ENCODE results near the gene RBKS.
A peak's percentile ranks its signal among the peaks of the same experiment; 100 is the strongest.

The RBKS gene

DNA sequence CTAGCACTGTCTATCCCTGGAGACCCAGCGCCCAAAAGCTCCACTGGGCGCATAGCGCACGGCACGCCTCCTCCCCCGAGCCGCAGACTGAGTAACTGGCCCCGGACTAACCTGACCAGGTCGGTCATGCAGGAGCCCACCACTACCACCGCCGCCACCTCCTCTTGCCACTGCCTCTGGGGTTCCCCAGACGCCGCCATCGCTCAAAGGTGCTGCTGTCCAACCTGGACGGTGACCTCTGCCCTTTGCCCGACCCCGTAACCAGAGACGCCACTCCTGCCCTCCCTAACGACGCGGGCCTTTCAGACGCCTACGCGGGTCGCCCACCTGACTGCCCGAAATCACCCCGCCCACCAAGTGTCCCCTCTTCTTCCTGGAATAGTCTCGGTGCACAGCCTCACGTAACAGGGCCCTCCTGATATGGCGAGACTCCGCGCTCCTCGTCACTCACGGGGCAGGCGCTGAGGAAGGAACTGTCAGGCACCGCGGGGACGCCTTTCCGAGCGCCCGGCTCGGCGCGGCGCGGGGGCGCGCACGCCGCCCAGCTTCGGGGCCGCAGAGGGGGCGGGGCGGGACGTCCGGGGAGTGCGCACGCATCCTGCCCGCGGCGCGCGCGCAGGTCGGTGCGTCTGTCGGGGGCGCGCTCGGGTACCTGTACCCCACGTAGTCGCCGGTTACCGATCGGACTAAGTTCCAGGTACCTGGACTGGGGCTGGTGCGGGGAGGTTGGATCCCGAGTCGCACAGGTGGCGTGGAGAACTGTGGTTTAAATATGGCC is at the start of gene RBKS, which contains the start of gene BABAM2:
Gene RBKS, minus strand, starts transcription at position 242 of the 778 bp plus-strand sequence. Its CDS starts 42 bp downstream, at position 200.
Gene BABAM2, plus strand, starts transcription at position 584 of the 778 bp plus-strand sequence. CDS start 3,828 bp downstream, outside the sequence.
- DNase-seq (ENCODE audit: low read depth in 4 of 4, low spot score in 1 of 4) = peak; percentile 69 to 87 (median 83)

DNA sequence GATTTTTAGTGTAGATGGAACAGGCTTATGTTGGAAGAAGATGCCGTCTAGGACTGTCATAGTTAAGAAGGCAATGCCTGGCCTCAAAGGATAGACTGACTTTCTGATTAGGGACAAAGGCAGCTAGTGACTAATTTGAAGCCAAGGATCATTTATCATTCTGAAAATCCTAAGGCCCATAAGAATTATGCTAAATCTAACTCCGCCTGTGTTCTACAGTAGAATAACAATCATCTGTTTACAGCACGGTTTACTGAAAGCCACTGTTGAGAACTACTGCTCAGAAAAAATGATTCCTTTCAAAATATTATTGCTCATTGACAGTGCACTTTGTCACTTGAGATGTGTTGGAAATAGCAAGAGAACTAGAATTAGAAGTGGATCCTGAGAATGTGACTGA is 44.8 kb upstream of the RBKS start:
- no peak for DNase-seq (ENCODE audit: low read depth in 4 of 4, low spot score in 1 of 4)

DNA sequence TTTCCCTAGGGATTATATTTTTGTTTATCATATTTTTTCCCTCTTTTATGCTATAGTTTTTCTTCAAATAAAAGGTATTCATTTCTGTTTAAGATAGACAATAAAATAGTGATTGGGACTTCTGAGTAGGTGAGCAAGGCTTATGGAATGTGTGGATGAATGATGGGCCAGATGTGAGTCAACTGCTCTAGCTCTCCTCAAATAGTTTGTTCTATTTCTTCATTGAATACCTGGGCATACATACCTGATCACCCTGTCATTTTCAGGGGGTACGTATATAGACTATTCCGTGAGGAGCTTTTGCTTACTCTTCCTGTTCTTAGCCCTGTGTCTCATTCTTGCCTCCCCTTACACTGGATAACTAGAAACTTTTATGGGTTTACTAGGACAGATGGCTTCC is 42.2 kb upstream of the RBKS start:
- no peak for DNase-seq (ENCODE audit: low read depth in 4 of 4, low spot score in 1 of 4)

DNA sequence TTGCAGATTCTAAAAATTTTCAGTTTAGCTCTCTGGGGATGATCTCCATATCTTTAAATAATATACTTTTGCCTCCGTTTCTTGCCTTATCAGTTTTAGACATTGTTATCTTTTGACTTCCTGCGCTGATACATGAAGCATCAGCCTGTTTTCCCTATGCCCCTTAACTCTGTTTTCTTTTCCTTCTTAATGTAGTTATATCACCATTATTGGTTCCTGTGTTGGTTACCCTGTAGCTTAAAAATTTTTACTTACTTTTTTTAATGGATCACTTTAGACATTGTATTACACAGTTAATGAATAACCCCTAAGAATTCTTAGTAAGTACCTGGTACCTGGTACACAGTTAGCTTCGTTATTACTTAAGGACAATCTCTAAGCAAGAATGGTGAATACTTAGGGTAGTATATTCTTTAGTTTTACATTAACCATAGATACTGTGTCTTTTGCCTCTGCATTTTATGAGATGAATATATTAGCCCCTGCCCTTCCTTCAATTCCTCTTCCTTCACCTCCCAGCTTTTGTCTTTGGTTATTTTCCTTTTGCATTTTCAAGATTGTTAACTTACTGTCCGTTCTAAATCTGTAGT is 41.3 kb upstream of the RBKS start:
- DNase-seq (ENCODE audit: low read depth in 4 of 4, low spot score in 1 of 4) = no peak

DNA sequence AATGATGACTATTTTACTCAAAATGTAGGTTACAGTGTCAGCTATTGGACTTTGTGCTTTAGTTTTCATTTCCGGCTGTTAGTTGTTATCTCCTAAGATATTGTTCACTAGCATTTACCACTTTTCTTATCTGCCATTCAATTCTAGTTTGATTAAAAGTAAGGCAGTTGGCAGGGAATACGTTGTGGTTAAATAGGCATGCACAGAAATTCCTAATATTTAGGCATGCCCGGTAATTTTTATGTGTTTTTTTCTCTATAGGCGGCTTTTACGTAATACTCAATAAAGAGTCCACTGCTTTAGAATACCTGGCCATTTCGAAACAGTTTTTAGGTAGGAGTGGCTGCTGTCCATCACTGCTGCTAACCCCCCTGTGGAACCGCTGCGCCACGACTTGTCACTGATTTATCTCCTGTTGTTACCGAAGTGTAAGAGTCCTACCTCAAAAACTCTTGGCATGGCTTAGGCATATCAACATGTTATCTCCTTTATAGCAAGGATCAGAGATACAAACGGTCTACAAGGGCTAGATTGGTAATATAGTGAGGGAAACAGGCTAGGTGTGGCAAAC is 39.8 kb upstream of the RBKS start:
- DNase-seq (ENCODE audit: low read depth in 4 of 4, low spot score in 1 of 4) = no peak

DNA sequence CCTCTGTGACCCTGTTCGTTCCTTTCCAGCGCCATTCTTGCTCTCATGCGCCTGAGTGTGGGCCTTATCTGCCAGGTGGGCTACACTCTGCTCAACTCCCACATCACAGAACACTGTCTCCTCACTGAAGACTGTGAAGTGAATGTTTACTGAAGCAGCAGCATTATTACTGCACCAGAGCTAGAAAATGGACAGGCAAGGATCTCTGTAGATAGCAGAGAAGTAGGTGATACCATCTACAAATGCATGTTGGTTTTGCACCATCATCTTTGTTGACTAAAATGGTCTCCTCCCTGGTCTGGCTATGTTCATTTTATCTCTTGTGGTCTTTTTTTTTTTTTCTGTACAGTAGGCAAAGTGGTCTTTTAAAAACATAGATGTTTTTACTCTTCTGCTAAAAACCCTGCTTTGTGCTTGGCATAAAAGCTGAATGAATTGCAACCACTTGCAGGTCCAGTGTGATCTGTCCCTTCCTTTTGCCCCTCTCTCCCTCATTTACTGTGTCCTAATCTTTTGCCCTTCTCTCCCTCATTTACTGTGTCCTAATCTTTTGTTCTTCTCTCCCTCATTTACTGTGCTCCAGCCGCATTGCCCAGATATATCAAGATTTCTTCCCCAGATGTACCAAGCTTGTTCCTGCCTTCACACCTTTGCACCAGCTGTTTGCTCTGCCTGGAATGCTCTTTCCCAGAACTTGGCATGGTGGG is 35.7 kb upstream of the RBKS start:
- no peak for DNase-seq (ENCODE audit: low read depth in 4 of 4, low spot score in 1 of 4)

DNA sequence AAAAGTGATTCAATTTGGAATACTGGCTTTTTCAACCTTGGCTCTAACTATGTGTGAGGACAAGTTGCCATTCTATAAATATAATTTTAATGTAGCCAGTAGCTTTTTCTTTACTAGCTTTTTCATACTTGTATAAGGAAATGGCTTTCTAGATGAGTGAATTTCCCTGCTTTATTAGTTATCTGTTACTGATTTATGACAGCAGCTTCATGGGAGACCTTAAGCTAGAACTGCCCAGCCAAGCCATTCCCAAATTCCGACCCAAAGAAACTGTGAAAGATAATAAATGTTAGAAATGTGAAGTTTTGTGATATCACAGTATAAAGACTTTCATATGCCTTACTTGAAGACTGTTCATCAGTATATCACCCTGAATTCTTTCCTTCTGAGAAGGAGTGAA is 32.7 kb upstream of the RBKS start:
- no peak for DNase-seq (ENCODE audit: low read depth in 4 of 4, low spot score in 1 of 4)

DNA sequence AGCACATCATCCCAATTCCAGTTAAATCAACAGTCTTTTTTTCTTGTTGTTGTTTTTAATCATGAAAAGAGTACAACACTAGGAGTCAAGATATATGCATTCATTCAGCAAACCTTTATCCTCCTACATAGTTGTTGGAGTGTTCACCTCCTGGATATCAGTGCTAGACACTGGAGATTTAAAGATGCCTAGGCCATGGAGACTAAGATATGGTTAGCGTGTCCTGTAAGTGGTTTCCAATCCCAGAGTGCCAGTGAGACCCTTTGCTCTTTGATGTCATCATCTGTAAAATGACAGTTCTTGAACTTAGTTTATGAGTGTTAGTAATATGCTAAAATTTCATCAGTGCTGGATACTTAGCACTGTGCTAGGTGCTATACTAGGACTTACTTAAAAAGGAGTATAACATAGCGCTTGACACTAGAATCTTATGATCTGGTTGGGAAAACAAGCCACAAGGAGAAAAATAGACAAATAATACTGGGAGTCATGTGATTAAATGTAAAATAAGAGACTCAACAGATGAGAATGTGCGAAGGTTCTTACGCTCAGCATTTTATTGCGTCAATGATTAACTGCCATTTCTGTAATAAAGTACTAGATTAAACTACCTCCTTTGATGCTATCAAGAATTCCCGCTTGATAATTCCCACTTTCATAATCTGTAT is 31.8 kb upstream of the RBKS start:
- no peak for DNase-seq (ENCODE audit: low read depth in 4 of 4, low spot score in 1 of 4)

DNA sequence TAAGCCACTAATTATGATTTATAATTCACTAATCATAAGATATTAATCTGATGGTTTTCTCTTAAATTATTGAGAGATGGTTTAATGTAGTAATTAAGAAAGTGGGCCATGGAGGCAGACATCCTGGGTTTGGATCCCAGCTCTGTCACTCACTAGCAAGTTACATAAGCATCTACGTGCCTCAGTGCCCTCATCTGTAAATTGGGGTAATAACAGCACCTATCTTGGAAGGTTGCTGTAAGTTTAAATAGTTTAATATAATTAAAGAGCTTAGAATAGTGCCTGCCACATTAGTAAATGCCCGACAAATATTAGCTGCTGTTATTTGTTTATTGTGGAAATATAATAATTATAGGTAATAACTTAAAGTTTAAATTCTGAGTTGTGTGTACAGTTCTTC is 31.2 kb upstream of the RBKS start:
- DNase-seq (ENCODE audit: low read depth in 4 of 4, low spot score in 1 of 4) = no peak

DNA sequence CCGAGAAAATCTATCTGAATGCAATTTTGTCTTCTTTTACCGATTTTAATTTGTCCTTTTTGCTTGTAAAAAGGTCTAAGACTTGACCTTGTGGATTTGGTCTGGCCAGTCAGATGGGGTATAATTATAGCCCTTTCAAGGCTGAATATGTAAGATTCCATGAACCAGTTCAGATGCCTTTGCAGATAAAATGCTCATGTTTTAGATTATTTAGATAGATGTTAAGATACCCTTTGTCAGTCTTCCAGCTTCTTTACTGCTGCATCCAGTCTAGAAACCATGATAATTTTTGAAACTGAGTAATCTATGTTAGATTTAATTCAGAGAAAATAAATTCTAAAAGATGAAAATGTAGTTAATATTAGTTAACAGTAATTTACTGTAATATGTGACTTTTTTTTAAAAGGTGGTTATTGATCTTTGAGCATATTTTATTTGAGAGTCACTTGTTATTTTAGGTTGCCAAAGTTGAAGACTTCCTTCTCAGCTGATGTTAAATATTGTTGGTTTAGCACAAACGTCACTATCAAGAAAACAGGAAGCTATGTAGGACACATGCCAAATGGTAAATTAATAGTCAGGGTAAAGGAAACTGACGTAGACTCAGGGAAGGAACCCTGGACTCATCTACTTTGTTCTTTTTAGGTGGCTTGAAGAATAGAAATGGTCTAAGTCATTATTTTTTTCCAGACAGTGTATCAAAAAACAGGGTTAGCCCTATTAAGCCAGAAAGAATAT is 30.1 kb upstream of the RBKS start:
- DNase-seq (ENCODE audit: low read depth in 4 of 4, low spot score in 1 of 4) = no peak

DNA sequence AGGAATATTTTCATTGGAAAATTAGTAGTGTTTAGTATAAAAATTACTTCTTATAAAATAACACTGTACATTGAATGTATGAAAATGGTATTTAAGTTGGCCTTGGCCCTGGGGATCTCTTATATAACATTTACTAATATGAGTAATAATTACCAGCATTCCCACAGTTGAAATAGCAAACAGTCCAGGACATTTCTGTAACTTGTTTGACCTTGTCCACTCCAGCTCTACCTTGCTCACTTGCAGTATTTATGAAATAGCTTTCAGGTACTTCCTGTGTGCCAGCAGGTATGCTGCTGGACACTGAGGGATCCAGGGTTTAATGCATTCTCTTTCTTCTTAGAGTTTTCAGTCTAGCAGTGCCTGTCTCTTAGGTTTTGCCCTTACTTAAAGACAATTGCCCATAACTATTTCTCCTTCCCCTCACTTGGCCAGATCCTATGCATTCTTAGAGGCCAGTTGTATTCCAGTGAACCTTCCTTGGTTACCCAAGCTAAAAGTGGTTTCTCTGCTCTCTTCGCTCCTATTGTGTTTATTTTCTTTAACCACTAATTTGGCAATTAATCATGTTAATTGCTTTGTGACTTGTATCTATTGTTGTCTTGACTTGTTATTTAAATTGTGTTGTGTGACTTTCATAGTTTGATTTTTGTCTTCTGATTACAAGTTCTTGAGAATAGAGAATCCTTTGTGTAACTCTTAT is 26.3 kb upstream of the RBKS start:
- no peak for DNase-seq (ENCODE audit: low read depth in 4 of 4, low spot score in 1 of 4)

DNA sequence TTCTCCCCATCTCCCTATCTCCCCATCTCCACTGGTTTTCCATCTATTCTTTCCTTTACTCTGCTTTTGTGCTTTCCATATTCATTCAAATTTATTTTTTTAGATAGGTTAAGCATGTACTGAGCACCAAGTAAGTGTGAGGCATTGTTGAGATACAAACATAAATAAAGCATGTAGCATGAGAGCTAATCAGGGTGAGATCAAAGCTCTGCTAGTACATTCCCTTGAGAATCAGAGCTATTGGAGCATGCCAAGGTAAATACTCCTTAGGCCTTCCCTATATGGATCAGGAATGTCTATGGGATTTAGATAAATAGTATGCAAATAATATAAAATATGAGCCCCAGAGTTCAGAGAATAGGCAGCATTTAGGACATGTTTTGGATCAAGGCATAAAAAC is 25.7 kb upstream of the RBKS start:
- DNase-seq (ENCODE audit: low read depth in 4 of 4, low spot score in 1 of 4) = no peak

DNA sequence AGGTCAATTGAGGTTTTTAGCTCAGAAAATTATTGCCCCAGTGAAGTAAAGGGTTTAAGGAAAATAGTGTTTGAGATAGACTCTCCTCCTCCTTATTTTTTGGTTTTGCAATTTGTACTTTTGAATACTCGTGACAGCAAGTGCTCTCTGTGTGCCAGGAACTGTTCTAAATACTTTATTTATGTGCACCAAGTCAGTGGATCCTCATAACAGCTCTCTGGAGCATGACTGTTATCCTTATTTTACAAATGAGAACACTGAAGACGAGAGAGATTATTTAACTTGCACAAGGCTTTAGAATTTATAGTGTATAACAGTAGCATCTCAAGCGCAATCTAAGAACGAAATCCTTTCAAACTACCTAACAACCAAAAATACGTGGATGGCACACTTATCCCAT is 25.0 kb upstream of the RBKS start:
- no peak for DNase-seq (ENCODE audit: low read depth in 4 of 4, low spot score in 1 of 4)

DNA sequence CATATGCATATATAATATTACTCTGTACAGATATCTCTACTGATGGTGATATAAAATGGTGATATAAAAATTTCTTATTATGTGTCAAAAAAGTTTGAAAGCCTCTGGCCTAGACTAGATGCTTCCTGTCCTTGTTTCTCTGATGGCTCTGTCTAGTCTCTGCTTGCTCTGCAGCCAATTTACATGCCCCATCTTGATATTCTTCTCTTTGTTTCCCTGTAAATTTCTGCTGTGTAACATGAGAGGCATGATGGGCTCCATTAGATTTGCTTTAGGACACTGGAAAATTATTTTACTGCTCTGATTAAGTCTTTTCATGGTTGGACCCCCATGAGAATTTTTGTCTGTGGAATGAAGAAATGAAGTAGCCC is 24.6 kb upstream of the RBKS start:
- DNase-seq (ENCODE audit: low read depth in 4 of 4, low spot score in 1 of 4) = no peak

DNA sequence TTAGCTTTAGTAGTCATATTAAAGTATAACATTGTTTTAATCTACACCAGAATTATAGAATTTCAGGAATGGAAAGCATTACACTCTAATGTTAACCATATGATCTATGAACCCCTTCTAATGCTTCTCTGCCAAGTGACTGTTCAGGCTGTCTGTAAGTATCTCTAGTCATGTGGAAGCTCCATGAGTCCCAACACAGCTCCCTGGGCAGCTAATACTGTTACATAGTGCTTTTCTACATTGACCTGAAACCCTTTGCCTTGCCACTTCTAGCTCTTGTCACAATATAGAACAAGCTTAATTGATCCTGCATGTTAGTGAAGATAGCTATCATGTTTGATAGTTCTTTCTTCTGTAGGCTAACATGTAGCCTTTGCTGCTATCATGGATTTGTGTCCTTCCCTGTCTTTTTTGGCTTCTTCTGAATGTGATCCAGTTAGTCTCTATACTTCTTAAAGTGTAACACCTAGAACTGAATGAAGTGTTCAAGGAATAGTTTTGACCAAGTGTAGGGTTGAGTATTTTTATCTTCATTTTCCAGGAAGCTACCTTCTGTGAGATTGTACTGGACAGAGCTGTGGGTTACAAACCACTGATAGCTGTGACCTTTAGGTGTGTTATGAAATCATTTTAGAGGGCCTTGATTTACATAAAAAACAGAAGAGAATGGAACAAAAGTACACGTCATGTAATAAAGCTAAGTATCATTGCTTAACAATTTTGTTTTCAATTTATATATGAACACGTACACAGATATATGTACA is 24.0 kb upstream of the RBKS start:
- DNase-seq (ENCODE audit: low read depth in 4 of 4, low spot score in 1 of 4) = no peak

DNA sequence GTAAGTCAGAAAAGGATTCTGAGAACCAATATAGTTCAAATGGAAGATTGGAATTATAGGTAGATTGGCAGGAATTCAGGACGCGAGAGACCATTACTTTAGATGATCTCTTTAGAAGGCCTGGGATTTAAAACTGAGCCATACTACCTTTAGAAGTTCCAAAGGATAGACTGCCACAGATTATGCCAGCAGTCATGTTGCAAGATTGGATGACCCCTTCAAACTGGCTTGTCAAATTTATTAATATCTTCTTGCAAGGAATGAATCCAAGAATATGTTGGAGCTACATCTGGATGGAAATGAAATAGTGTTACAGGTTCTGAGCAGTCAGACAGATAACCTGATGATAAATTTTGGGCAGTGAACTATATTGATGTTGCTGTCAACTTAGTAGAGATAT is 22.3 kb upstream of the RBKS start:
- DNase-seq (ENCODE audit: low read depth in 4 of 4, low spot score in 1 of 4) = no peak

DNA sequence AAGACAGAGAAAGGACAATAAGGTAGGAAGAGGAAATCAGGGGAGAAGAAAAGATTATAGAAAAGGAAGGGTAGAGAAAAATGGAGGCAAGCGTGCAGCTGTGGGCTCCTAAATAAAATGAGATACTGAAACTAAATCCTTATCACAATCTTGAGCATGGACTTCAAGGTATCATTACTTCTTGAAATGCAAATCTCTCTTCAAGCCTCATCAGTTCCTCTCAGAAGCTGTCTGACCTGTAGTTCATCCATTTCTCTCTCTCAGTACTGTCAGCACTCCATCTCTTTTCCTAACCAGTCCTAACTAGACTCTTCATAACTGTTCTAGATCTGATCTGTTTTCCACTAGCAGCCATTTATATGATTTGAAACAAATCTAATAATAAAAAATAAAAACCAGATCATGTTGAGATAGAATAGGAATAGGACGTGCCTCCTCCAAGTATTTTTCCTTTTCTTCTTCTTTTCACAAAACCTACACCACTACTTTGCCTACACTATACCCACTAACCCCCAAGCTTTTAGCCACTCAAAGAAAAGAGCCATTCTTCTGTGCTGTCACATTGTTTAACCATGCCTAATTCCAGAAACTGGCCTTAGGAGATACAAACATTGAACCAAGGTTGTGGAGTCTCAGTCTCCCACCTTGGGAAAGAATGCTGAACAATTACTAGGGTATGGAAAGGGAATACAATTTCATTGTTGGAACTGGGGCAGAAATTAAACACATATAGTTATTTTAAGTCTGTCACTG is 21.4 kb upstream of the RBKS start:
- DNase-seq (ENCODE audit: low read depth in 4 of 4, low spot score in 1 of 4) = no peak

DNA sequence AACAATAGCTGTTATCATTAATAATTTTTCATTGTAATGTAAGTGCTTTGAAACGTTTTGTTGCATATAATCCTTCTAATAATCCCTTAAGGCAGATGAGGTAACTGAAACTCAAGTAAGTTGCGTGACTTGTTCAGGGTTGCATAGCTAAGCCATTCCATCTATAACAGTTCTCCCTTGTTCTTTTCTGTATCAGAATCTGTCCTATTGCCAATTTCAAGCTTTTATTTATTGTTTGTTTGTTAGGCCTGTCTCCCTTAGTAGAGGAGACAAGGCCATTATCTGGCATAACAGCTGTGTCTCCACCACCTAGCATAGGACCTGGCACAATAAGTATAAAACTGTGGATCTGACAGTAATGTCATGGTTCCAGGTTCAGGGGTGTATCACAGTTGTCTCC is 19.7 kb upstream of the RBKS start:
- DNase-seq (ENCODE audit: low read depth in 4 of 4, low spot score in 1 of 4) = no peak

DNA sequence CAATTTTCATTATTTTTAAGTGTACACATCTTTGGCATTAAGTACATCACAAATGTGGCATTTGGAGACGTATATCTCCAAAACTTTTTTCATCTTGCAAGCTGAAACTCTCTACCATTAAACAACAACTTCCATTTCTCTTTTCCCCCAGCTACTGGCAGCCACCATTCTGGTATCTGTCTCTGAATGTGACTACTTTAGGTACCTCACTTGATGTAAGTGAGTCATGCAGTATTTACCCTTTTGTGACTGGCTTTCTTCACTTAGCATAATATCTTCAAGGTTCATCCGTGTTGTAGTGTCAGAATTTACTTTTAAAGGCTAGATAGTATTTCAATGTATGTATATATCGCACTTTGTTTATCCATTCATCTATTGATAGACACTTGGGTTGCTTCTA is 17.4 kb upstream of the RBKS start:
- DNase-seq (ENCODE audit: low read depth in 4 of 4, low spot score in 1 of 4) = no peak
